GF-D8 (cell line): ENCODE measurements around the gene C12orf42.

Experiments
- DNase-seq: peaks from one replicate; lab custom pipeline; 2025; lab: John Stamatoyannopoulos, UW

The C12orf42 gene

DNA sequence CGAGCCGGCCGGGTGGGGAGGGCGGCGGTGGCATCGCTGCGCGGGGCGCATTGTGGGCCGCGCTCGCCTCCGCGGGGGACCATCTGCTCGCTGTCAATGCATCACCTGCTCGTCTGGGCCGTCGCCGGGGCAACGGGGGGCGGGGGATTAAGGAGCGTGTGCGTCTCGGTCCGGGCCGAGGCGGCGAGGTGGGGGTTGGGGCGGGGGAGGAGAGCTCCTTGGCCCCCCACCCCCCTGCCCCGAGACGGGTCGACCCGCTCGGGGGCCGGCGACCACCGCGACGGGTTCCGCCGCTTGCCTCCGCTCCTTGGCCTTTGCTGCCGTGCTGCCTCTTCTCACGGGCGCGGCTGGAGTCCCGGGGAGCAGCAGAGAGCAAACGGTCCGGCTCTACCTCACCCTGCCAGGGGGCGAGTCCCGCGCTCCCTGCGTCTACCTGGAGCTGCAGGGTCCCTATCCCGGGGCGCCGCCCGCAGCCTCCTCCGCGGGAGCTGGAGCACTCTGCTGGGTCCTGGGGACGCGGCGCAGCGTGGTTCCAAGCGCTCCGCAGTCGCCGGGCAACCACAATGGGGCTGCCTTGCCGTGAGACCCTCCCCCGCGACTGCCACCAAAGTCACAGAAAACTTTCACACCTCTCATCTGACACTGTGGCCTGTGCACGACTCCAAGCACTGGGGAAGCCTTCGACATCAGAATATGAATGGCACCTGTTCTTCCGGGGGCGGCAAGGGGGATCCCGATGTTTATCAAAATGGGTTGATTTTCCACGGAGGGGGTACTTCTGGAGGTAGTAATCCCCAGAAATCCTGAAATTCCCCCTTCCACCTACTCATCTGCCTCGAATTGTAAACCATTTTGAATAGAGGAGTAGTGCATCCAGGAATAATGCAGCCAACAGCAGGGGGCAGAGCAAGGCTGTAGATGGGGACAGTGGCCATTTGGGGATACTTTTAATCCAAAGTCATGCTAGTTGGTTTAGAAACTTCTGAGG lies at the start of gene C12orf42:
Gene C12orf42, minus strand, starts transcription at position 500 of the 988 bp plus-strand sequence. CDS start 17,542 bp downstream, outside the sequence.
- DNase-seq, result no peak

DNA sequence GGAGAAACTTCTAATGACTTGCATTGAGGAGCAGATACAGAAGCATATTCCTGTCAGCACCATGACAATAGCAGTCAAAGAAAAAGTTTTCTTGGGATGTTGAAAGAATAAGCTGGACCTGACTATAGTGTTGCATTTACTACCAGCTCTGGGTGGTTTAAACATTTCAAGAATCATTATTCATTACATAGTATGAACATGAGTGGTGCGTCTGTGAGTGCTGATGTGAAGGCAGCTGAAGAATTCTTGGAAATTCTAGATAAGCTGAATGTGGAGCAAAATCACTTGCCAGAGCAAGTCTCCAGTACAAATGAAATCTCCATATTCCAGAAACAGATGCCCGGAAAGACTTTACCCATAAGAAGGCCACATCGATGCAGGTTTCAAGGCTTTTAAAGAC lies 46.3 kb upstream of the C12orf42 start:
- no peak for DNase-seq

DNA sequence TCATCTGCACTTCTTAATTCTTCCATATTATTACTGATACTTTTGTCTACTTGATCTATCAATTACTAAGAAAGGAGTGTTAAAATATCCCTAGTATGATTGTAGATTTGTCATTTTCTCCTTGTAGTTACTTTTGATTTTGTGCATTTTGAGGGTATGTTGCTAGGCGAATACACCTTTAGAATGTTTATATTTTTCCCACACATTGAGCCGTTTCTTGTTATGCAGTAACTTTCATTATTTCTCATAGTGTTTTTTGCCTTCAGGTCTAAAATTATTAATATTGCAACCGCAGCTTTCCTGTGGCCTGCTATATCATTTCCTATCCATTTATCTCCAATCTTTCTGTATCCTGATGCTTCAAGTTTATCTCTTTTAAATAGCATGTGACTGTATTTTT lies 44.6 kb upstream of the C12orf42 start:
- no peak for DNase-seq

DNA sequence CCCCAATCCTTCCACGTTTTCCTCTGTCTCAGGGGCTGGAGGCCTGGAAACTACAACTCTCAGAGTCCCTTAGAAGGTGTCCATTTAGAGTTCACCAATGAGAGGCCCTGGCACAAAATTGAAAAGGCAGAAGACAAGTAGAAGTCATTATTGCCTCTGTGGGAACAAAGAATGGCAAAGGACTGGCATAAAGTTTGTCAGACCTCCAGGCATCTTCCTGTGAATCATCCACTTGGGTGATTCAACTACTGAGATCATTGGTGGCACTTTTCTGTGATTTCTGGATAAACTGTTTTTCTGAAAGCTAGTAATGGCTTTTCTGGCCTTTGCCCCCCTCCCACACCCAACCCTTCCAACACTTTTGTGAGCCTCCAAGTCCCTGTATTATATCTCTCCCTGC lies 42.6 kb upstream of the C12orf42 start:
- DNase-seq, result no peak

DNA sequence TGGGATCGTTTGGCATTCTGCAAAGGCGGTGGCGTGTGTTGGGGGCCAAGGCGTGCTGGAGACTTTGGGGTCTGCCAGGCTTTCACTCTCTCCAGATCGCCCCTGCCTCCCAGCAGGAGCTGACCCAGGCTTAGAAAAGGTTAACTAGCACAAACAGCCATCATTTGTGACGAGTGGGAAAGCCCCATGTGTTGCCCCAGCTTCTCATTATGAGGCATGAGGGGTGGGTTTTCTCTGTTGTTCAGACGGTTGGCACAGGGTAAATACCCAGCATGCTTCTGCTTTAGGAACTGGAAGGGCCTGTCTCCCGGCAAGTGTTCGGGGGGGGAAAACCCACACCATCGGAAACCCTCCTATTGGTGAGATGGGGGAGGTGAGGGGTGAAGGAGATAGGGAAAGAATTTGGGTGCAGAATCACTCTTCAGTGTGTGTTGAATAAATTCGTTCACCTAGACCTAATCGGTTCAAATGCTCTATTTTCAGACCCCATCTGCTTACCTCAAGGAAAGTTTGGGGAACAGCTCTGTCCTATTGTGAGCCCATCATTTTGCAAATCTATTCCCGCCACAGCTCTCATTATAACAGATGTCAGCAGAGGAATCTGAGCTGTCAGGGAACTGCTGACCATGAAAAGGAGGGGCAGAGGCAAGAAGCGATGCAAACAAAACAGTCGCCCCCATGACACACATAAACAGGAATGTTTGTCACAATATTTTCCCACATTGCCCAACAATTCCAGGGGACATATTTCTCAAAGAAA lies 34.7 kb upstream of the C12orf42 start:
- no peak for DNase-seq

DNA sequence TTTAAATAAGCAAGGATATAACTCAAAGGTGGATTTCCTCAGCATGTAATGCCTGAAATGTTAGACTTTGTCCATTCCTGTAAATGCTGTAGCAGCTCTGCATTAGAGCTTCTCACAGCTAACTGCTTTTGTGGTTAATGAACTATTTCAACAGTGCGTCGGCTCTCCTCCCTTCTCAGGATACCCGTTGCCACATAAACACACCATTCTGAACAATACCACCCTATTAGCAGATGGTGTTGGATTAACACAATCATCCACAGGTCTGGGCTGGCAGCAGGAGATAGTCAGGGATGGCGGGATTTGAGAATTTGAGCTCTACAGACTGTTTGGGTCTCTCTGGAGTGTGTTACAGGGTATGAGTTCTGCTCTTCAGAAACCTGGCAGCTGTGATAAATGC lies 33.5 kb upstream of the C12orf42 start:
- DNase-seq, result no peak

DNA sequence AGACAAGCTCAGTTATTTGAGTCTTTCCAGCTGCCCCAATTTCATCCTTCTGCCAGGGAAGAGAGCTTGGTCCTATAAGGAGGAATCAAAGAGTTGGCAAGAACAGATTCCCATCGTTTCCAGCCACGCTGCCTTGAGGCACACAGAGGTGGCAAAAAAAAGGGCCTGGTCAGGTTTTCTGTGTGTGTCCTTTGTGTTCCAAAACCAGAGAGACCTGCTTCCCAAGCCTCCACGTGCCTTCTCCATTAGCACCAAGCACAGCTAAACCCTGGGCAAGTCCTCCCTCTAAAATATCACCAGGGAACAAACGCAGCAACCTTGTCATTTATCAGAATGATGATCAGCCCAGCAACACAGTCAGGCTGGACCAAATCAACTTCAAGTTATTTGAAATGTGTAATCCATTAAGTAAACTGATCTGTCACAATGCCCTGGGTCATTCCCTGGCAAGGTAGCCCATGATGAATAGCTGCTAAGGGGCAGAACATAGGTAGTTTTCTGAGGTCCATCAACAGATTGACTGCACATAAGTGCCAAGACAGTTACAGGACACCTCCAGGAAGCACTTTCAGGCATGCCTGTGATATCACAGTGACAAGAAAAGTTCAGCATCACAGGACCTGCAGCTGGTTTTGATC lies 28.6 kb upstream of the C12orf42 start:
- DNase-seq, result no peak

DNA sequence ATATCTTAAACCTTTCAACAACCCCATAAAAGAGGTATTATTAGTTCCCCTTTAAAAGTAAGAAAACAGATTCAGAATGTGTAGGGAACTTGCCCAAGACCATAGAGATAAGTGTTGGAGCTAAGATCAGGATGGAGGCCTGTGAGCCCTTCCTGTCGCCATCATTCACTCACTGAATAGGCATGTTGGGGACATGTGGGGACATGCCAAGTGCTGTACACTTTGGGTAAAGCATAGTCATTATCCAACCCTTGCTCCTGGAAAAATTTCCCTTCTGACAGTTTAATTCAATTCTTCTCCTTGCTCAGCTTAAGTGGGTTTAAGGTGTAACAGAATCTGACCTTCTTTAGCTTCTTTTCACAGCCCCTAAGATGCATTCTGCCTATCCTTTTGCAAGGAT lies 28.0 kb upstream of the C12orf42 start:
- DNase-seq, result no peak

DNA sequence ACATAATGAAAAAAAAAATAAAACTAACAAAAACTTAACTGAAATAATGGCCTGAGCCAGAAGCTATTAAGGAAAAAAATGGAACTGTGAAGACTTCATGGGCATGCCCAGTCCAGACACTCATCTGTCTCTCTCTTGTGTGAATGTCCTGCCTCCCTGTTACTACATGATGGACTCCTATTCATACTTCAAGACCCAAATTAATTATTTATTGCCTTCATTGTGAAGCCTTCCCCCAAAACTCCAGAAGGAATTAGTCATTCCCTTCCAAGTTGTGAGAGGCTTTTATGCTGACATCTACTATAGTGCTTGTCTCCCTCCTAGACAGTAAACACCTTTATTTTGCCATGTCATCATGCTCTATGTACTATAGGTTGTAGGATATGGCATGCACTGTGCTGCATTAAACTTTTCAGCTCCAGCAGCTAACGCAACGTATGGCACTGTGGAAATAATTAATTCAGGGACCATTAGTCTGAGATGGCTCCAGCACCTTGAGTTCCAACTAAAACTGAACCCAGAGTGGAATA lies 25.0 kb upstream of the C12orf42 start:
- DNase-seq, result no peak

DNA sequence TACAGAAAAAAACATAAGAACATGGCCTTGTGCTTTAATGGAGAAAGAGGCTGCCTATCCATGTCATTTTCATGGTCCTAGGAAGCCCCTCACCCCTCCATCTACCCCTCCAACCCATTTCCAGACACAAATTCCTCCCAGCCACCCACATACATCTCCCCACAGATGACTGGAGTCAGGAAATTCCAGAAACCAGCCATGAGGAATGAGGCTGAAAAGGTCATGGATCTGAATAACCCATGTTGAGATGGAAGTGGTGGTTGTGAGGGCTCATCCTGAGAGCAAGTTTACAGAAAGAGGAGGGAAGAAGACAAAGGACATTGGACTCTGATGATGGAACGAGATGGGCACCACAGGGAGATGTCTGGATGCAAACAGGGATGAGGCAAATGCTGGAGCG lies 23.9 kb upstream of the C12orf42 start:
- DNase-seq, result no peak

DNA sequence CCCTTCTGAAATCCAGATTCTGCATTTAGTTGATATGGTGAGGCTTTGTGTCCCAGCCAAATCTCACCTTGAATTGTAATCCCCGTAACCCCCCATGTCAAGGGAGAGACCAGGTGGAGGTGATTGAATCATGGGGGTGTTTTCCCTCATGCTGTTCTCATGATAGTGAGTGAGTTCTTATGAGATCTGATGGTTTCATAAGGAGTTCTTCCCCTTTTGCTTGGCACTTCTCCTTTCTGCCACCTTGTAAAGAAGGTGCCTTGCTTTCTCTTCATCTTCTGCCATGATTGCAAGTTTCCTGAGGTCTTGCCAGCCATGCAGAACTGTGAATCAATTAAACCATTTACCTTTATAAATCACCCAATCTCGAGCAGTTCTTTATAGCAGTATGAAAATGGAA lies 23.1 kb upstream of the C12orf42 start:
- no peak for DNase-seq

DNA sequence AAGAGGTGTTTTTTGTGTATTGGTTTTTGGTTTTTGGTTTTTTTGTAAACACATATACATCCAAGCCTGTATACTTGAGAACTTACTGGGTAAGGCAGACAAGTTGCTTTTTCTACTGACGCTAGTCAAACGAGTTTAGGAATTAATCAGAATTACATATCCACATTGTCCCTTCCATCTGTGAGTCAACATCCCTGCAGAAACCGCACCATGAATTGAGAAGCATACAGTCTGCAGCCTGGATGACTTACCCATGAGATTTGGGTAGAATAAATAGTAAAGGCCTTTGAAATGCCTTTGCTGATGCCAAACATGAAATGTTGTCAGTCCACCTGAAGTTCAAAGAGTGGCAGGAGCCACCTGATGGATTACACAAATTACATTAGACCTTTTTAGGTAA lies 21.4 kb upstream of the C12orf42 start:
- DNase-seq, result no peak

DNA sequence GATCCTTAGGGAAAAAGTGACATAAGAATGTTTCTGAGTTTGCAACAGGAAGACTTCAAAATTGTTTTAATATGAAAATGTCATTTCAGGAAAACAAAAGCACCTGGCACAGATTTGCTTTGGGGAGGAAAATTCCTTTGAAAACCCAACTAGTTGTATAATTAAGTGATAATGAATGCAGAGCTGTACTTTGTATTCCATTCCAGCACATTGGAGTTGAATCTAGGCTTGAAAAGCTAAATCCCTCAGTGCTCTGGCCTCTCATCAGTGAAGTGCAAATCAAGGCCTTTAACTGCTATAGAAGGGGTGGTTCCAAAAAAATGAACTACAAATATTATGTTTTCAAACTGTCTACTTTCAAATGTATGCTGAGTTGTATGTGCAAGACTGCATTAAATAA lies 19.6 kb upstream of the C12orf42 start:
- no peak for DNase-seq

DNA sequence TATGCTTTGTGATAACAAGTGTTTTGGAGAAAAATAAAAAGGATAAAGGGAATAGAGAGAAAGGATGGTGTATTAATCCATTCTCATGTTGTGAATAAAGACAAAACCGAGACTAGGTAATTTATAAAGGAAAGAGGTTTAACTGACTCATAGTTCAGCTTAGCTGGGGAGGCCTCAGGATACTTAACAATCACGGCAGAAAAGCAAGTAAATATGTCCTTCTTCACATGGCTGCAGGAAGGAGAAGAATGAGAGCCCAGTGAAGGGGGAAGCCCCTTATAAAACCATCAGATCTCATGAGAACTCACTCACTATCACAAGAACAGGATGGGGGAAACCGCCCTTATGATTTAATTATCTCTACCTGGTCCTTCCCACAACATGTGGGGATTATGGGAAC lies 18.1 kb upstream of the C12orf42 start:
- no peak for DNase-seq

DNA sequence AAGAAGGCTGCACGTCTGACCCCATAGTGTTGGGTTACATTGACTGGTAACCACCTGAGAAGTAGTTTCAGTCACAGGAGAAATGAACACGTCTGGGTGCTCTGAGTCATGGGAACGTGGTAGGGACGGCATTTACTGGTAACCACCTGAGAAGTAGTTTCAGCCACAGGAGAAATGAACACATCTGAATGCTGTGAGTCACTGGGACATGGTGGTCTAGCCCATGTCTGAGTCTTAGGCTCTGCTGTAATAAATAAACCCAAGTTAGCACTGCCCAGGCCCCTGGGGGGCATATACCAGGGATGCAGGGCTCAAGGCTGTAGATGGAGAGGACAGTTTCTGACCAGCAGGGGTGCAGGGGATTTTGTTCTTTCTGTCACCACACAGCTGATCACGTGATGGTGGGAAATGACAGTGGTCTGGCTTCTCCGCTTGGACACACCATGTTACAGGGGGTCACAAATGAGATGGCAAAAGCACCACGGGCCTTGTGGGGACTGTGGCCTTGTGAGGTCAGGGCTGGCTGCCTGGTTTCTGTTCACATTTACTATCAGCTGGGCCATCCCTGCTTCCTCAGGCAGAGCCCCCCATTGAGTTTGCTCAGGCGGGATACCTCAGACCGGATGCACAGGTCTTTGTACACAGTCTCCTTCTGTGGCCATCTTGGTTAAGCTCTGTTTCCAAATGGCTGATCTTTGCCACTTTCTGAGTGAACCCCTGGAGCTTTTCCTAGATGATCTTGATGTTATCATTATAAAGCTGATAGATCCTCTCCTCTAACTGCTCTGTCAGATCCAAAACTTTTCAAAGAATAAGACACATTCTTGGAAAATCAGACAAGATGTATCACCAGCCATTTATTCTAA lies 9.8 kb upstream of the C12orf42 start:
- DNase-seq, result no peak

DNA sequence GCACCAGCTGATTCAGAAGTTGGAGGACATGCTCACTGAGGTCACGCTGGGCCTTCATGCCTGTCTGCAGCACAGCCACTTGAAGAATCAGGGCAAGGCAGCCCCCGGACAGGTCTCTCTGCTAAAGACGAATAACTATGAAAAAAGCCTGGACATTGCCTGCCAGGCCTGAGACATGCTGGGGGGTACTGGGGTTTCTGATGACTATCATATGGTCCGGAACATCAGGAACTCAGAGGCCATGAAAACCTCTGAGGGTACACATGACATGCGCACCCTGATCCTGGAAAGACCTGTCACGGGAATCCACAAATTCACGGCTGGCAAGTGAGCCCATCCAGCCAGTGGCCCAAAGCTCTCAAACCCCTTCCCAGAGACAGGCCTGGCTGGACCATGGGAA lies 8.8 kb upstream of the C12orf42 start:
- no peak for DNase-seq

DNA sequence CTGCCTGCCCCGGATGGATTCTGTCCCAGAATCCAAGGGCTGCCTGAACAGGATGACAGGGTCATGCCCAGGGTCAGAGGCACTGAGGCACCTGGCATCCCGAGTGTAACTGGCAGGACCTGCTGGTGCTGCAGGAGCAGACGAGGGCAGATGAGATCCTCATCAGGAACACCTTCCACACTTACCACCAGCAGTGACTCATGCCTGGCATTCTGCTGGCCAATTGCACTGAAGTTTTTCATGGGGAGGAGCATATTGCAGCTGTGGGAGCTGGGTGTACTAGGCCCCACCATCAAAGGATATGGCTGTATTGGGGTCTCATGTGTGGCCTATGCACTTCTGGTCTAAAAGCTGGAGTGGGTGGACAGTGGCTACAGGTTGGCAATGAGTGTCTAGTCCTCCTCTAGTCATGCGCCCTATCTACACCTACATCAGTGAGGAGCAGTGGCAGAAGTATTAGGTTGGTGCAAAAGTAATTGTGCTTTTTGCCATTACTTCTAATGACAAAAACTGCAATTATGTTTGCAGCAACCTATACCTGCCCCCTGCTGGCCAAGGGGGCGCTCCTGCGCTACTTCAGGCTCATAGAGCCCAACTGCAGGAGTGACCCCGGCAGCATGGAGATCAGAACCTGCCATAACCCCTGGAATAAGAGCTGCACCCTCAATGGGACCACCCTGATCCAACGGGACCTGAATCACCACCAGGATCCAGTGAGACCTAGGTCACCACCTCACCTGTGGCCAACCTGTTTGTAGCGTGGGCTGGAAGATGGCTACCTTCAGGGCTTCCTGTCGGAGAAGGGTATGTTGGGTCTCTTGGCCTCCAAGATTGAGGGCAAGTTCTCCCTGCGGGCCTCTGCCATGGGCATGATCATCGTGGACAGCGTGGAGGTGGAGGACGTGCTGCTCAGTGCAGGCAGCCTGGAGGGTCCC lies 8.0 kb upstream of the C12orf42 start:
- DNase-seq, result no peak

DNA sequence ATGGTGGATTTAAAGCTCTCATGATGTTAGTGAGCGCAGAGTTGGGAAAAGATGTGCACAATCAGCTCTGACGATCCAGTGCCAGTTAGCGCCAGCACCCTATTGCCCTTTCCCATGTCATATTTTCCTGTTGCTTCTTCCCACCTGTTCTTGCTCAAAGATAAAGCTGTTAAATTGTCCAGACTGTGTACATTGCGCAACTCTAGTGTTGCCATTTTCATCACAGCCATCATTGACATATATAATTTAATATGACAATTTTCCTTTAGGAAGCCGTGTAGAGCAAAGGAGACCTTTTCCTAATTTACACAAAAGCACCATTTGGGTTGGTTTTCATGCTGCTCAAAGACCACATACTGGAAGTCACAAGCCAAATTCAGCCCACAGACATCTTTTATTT lies 5.7 kb upstream of the C12orf42 start:
- no peak for DNase-seq

DNA sequence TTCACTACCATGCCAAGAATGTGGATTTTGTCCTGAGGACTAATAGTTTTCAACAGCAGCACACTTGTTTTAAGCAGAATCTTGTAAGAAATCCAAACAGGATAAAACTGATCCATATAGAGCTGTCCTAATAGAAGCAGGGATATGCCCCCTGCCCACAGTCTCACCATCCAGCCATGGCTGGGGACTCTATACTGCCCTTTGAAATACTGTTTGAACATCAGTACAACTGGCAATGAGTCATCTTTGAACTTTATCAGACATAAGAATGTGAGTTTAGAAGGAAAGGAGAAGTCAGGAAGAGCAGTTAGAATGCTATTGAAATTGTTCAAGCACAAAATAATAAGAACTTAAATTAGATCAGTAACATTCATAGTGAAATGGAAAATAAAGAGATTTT lies 3.8 kb upstream of the C12orf42 start:
- no peak for DNase-seq

DNA sequence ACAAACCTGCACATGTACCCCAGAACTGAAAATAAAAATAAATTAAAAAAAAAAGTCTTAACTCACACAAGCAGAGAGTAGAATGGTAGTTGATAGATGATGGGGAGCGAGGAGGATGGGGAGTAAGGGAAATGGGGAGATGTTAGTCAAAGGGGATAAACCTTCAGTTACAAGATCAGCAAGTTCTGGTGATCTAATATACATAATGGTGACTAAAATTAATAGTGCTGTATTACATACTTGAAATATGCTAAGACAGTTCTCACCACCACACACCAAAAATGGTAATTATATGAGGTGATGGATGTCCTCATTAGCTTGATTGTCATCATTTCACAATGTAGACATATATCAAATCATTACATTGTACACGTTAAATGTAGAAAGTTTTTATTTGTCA lies 3.2 kb upstream of the C12orf42 start:
- DNase-seq, result no peak
